ENCODE data around the gene SUMO3. TPM values are rescaled to one million over a fixed set of nuclear protein-coding genes. Genes with fewer than 3 reads are reported as not detected.
A peak's percentile ranks its signal among the peaks of the same experiment; 100 is the strongest.

Gene SUMO3
- total RNA-seq, 5 donors from 2014 or later (not counting 1 experiment from before 2014, with no cell fraction given) = 49.1 to 77.1 (median 53.7) TPM

- Histone ChIP-seq H3K27me3 (replicated peaks in 1 of 2; ENCODE audit: control insufficient read depth in 2 of 2, extremely low read depth in 1 of 2, insufficient read depth in 2 of 2, low read length in 1 of 2) (no peaks in the 10 kb centered on the region), H3K27ac (ENCODE audit: low read length) (no peak overlapping the region), H3K9me3 (no peaks in the 10 kb centered on the region), H3K4me1 (ENCODE audit: control insufficient read depth in 1 of 2, extremely low read depth in 1 of 2, insufficient read depth in 2 of 2, low read length in 2 of 2) (peaks cover 2 to 7% of the 10 kb centered on the region in 2 experiments), H3K36me3 (ENCODE audit: control insufficient read depth in 2 of 2, extremely low read depth in 1 of 2, insufficient read depth in 1 of 2, low read length in 1 of 2) (peaks cover 23 to 33% of the 10 kb centered on the region in 2 donors), H3K4me3 (ENCODE audit: control insufficient read depth in 1 of 2, extremely low read depth in 1 of 2, low read length in 1 of 2) (no peak overlapping the region)
- CTCF ChIA-PET = no interaction called here
- Mint-ChIP-seq H3K27ac (peak overlapping the region in 1 of 2 donors; percentile 22), H3K4me3 (no peak overlapping the region), H3K36me3 (peaks cover 43% of the 10 kb centered on the region), H3K9me3 (no peaks in the 10 kb centered on the region), H3K4me1 (peaks cover 12 to 31% (median 30%) of the 10 kb centered on the region in 3 donors), H3K27me3 (no peaks in the 10 kb centered on the region)
- ATAC-seq (replicated peaks in 1 of 4) = no peak
- DNase-seq = no peak
- WGBS (ENCODE audit: insufficient coverage) = 75% methylated on average over 6 of the region's 7 CpGs
- POLR2A ChIA-PET = no interaction called here
These were observed 37.7 kb downstream of the SUMO3 start for GRCh38 chr21:44780137-44780502.

- Mint-ChIP-seq H3K4me3 (no peak overlapping the region), H3K27me3 (no peaks in the 10 kb centered on the region), H3K27ac (no peak overlapping the region), H3K4me1 (peaks cover 12 to 31% (median 30%) of the 10 kb centered on the region in 3 donors), H3K36me3 (peaks cover 48% of the 10 kb centered on the region), H3K9me3 (no peaks in the 10 kb centered on the region)
- ATAC-seq (replicated peaks in 1 of 4) = no peak
- no peaks in the 10 kb centered on the region for H3K27me3 ChIP-seq (replicated peaks in 1 of 2; ENCODE audit: control insufficient read depth in 2 of 2, extremely low read depth in 1 of 2, insufficient read depth in 2 of 2, low read length in 1 of 2)
- H3K36me3 ChIP-seq (ENCODE audit: control insufficient read depth in 2 of 2, extremely low read depth in 1 of 2, insufficient read depth in 1 of 2, low read length in 1 of 2) = peaks cover 19 to 34% of the 10 kb centered on the region in 2 donors
- ChIA-PET CTCF (interaction anchor here in 1 of 2 donors (0.7 kb wide), 1 partner anchor 326 kb away, joined by 6 read pairs; no protein-coding TSS in a partner anchor), POLR2A (no interaction called here)
- WGBS (ENCODE audit: insufficient coverage) = 92% methylated on average over 12 of the region's 17 CpGs
- H3K4me1 ChIP-seq (ENCODE audit: control insufficient read depth in 1 of 2, extremely low read depth in 1 of 2, insufficient read depth in 2 of 2, low read length in 2 of 2) = peaks cover 2 to 7% of the 10 kb centered on the region in 2 experiments
- no peaks in the 10 kb centered on the region for H3K9me3 ChIP-seq
- H3K4me3 ChIP-seq (ENCODE audit: control insufficient read depth in 1 of 2, extremely low read depth in 1 of 2, low read length in 1 of 2) = no peak overlapping the region
- H3K27ac ChIP-seq (ENCODE audit: low read length) = no peak overlapping the region
- DNase-seq = no peak
These were observed 38.3 kb downstream of the SUMO3 start for GRCh38 chr21:44779417-44780136.

- H3K4me1 Mint-ChIP-seq = peaks cover 12 to 31% (median 30%) of the 10 kb centered on the region in 3 donors
- no peak overlapping the region for H3K4me3 Mint-ChIP-seq
- Histone ChIP-seq H3K27ac (ENCODE audit: low read length) (no peak overlapping the region), H3K27me3 (replicated peaks in 1 of 2; ENCODE audit: control insufficient read depth in 2 of 2, extremely low read depth in 1 of 2, insufficient read depth in 2 of 2, low read length in 1 of 2) (no peaks in the 10 kb centered on the region), H3K4me3 (ENCODE audit: control insufficient read depth in 1 of 2, extremely low read depth in 1 of 2, low read length in 1 of 2) (no peak overlapping the region), H3K36me3 (ENCODE audit: control insufficient read depth in 2 of 2, extremely low read depth in 1 of 2, insufficient read depth in 1 of 2, low read length in 1 of 2) (peaks cover 18 to 40% of the 10 kb centered on the region in 2 donors), H3K4me1 (ENCODE audit: control insufficient read depth in 1 of 2, extremely low read depth in 1 of 2, insufficient read depth in 2 of 2, low read length in 2 of 2) (peaks cover 2 to 7% of the 10 kb centered on the region in 2 experiments), H3K9me3 (no peaks in the 10 kb centered on the region)
- WGBS (ENCODE audit: insufficient coverage) = 100% methylated on average over 5 of the region's 6 CpGs
- ATAC-seq (replicated peaks in 1 of 4) = no peak
- ChIA-PET POLR2A (no interaction called here), CTCF (interaction anchor here in 1 of 2 donors (0.7 kb wide), 1 partner anchor 325 kb away, joined by 6 read pairs; no protein-coding TSS in a partner anchor)
- no peak overlapping the region for H3K27ac Mint-ChIP-seq
- no peak for DNase-seq
- peaks cover 51% of the 10 kb centered on the region for H3K36me3 Mint-ChIP-seq
- no peaks in the 10 kb centered on the region for H3K27me3 Mint-ChIP-seq
- H3K9me3 Mint-ChIP-seq = no peaks in the 10 kb centered on the region
These were observed 38.9 kb downstream of the SUMO3 start for GRCh38 chr21:44778983-44779382.

- WGBS (ENCODE audit: insufficient coverage) = 87% methylated on average over 3 of the region's 8 CpGs
- Histone ChIP-seq H3K4me3 (ENCODE audit: control insufficient read depth in 1 of 2, extremely low read depth in 1 of 2, low read length in 1 of 2) (no peak overlapping the region), H3K4me1 (ENCODE audit: control insufficient read depth in 1 of 2, extremely low read depth in 1 of 2, insufficient read depth in 2 of 2, low read length in 2 of 2) (peaks cover 2 to 7% of the 10 kb centered on the region in 2 experiments), H3K27ac (ENCODE audit: low read length) (no peak overlapping the region), H3K27me3 (replicated peaks in 1 of 2; ENCODE audit: control insufficient read depth in 2 of 2, extremely low read depth in 1 of 2, insufficient read depth in 2 of 2, low read length in 1 of 2) (no peaks in the 10 kb centered on the region), H3K36me3 (ENCODE audit: control insufficient read depth in 2 of 2, extremely low read depth in 1 of 2, insufficient read depth in 1 of 2, low read length in 1 of 2) (peaks cover 18 to 44% of the 10 kb centered on the region in 2 donors), H3K9me3 (no peaks in the 10 kb centered on the region)
- Mint-ChIP-seq H3K4me1 (peaks cover 12 to 31% (median 30%) of the 10 kb centered on the region in 3 donors), H3K36me3 (peaks cover 51% of the 10 kb centered on the region), H3K4me3 (no peak overlapping the region), H3K27ac (no peak overlapping the region), H3K9me3 (no peaks in the 10 kb centered on the region), H3K27me3 (no peaks in the 10 kb centered on the region)
- ChIA-PET CTCF (no interaction called here), POLR2A (no interaction called here)
- ATAC-seq (replicated peaks in 1 of 4) (no peak), DNase-seq (no peak)
These were observed 39.4 kb downstream of the SUMO3 start for GRCh38 chr21:44778499-44778911.

DNA sequence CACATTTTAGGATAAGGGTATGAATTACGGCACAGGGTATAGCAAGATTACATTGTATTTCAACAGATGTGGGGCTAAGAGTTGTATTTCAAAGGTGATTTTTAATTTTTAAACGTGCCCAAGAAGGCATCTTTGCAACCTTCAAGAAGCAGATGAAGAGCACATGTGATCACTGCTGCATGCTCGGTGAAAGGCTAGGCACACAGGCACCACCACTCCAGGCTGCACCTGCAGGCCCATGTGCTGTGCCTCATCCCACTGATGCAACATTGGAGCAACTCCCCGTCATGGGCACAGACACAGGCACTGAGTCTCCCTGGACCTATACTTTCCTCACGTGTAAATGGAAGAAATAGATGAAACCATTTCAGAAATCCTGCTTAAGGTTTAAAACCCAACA, 39.8 kb downstream of the SUMO3 start:
- DNase-seq (no peak), ATAC-seq (replicated peaks in 1 of 4) (no peak)
- ChIA-PET POLR2A (no interaction called here), CTCF (no interaction called here)
- H3K27ac ChIP-seq (ENCODE audit: low read length) = no peak overlapping the region
- H3K4me1 Mint-ChIP-seq = peaks cover 12 to 28% (median 27%) of the 10 kb centered on the region in 3 donors
- no peaks in the 10 kb centered on the region for H3K27me3 ChIP-seq (replicated peaks in 1 of 2; ENCODE audit: control insufficient read depth in 2 of 2, extremely low read depth in 1 of 2, insufficient read depth in 2 of 2, low read length in 1 of 2)
- WGBS (ENCODE audit: insufficient coverage) = 87% methylated on average over 5 of the region's 5 CpGs
- no peaks in the 10 kb centered on the region for H3K27me3 Mint-ChIP-seq
- no peak overlapping the region for H3K4me3 ChIP-seq (ENCODE audit: control insufficient read depth in 1 of 2, extremely low read depth in 1 of 2, low read length in 1 of 2)
- no peaks in the 10 kb centered on the region for H3K9me3 Mint-ChIP-seq
- no peak overlapping the region for H3K4me3 Mint-ChIP-seq
- H3K36me3 Mint-ChIP-seq = peaks cover 49% of the 10 kb centered on the region
- no peak overlapping the region for H3K27ac Mint-ChIP-seq
- peaks cover 18 to 48% of the 10 kb centered on the region in 2 donors for H3K36me3 ChIP-seq (ENCODE audit: control insufficient read depth in 2 of 2, extremely low read depth in 1 of 2, insufficient read depth in 1 of 2, low read length in 1 of 2)
- H3K4me1 ChIP-seq (ENCODE audit: control insufficient read depth in 1 of 2, extremely low read depth in 1 of 2, insufficient read depth in 2 of 2, low read length in 2 of 2) = peaks cover 2 to 7% of the 10 kb centered on the region in 2 experiments
- no peaks in the 10 kb centered on the region for H3K9me3 ChIP-seq

- no peaks in the 10 kb centered on the region for H3K27me3 Mint-ChIP-seq
- H3K27ac ChIP-seq (ENCODE audit: low read length) = no peak overlapping the region
- no peak overlapping the region for H3K27ac Mint-ChIP-seq
- peaks cover under 1 to 13% (median 10%) of the 10 kb centered on the region in 3 donors for H3K4me1 Mint-ChIP-seq
- no peak overlapping the region for H3K4me3 Mint-ChIP-seq
- CTCF ChIA-PET = no interaction called here
- peaks cover 2 to 3% of the 10 kb centered on the region in 2 experiments for H3K4me1 ChIP-seq (ENCODE audit: control insufficient read depth in 1 of 2, extremely low read depth in 1 of 2, insufficient read depth in 2 of 2, low read length in 2 of 2)
- H3K27me3 ChIP-seq (replicated peaks in 1 of 2; ENCODE audit: control insufficient read depth in 2 of 2, extremely low read depth in 1 of 2, insufficient read depth in 2 of 2, low read length in 1 of 2) = no peaks in the 10 kb centered on the region
- POLR2A ChIA-PET = no interaction called here
- no peaks in the 10 kb centered on the region for H3K9me3 Mint-ChIP-seq
- H3K36me3 ChIP-seq (ENCODE audit: control insufficient read depth in 2 of 2, extremely low read depth in 1 of 2, insufficient read depth in 1 of 2, low read length in 1 of 2) = peaks cover 6 to 66% of the 10 kb centered on the region in 2 donors
- 96% methylated on average over 7 of the region's 8 CpGs for WGBS (ENCODE audit: insufficient coverage)
- no peak overlapping the region for H3K4me3 ChIP-seq (ENCODE audit: control insufficient read depth in 1 of 2, extremely low read depth in 1 of 2, low read length in 1 of 2)
- no peak for DNase-seq
- no peak for ATAC-seq (replicated peaks in 1 of 4)
- H3K9me3 ChIP-seq = no peaks in the 10 kb centered on the region
- peaks cover 61% of the 10 kb centered on the region for H3K36me3 Mint-ChIP-seq
These were observed 42.9 kb downstream of the SUMO3 start for GRCh38 chr21:44774972-44775371.

All from T-cell (primary cell).